HCT116 (cell line): ENCODE data around the gene AADACL2. TPM values are rescaled to one million over a fixed set of nuclear protein-coding genes. Genes with fewer than 3 reads are reported as not detected.

Experiments used
- ATAC-seq: fragments of 200-7000 bp; cut with Tn5 transposase; 2 replicates; pipeline ENCODE4 v1.9.1; 2020; ENCODE audit warnings: mild to moderate bottlenecking, moderate library complexity
- BruUV-seq: library from RNA; stranded (reverse); fragments of 400-500 nt; replicated peaks from 2 replicates; lab custom pipeline; 2021; lab: Mats Ljungman, UMichigan
- CTCF ChIA-PET: fragments of 300-600 bp; sonication (Branson Sonifier 250); formaldehyde crosslinking; loops from one replicate; lab custom pipeline; 2021; ENCODE audit warnings: antibody characterized with exemption; lab: Charles Lee
- POLR2A ChIA-PET: fragments of 300-600, 350-600 bp; sonication (Branson Sonifier 250); formaldehyde crosslinking; loops from one replicate; lab custom pipeline; 2021; ENCODE audit warnings: antibody characterized with exemption; lab: Charles Lee
- RAD21 ChIA-PET, 2 experiments: fragments of 300-600 bp; sonication (Branson Sonifier 250); formaldehyde crosslinking; loops; one replicate each; lab custom pipeline; 2023; ENCODE audit warnings: low total read pairs in 2 of 2; ENCODE audit not compliant: uncharacterized antibody in 2 of 2, unreplicated experiment in 2 of 2, low non-redundant PET in 1 of 2; lab: Charles Lee
- DNase-seq: peaks from one replicate; pipeline ENCODE4 v3.0.0-alpha.2; 2010; ENCODE audit warnings: low read depth, low spot score
- H2AFZ ChIP-seq: fragments of 200-600 bp; shearing (Covaris generic), sonication (generic); 2 replicates; pipeline ENCODE4 v1.6.1; 2017; ENCODE audit warnings: low read depth, mixed run types, mixed read lengths, antibody characterized with exemption, low read length; ENCODE audit not compliant: poor library complexity, severe bottlenecking
- H3K27ac ChIP-seq: 2 replicates; pipeline ENCODE4 v1.5.1; 2012; ENCODE audit warnings: low read depth, low read length
- H3K27me3 ChIP-seq: fragments of 200-600 bp; sonication (generic); 2 replicates; pipeline ENCODE4 v1.6.1; 2016; ENCODE audit warnings: mixed run types, low read length, mixed read lengths; ENCODE audit not compliant: insufficient read depth
- H3K36me3 ChIP-seq, 2 experiments: fragments of 200-500 bp in 1 of 2; fragments of 200-600 bp in 1 of 2; sonication (Bioruptor generic) in 1 of 2; sonication (generic) in 1 of 2; 2 replicates each; pipeline versions ENCODE4 v1.5.1 to v1.6.1; 2014 to 2016; ENCODE audit warnings: low read length in 2 of 2, inconsistent platforms in 1 of 2, mixed read lengths in 1 of 2, mixed run types in 1 of 2; ENCODE audit not compliant: insufficient read depth in 2 of 2, control insufficient read depth in 1 of 2
- H3K4me1 ChIP-seq, 2 experiments: fragments of 200-600 bp in 1 of 2; sonication (generic) in 1 of 2; 2 replicates each; pipeline versions ENCODE4 v1.5.1 to v1.6.1; 2012 to 2017; ENCODE audit warnings: low read length in 2 of 2, inconsistent platforms in 1 of 2, mild to moderate bottlenecking in 1 of 2, mixed read lengths in 1 of 2, mixed run types in 1 of 2, moderate library complexity in 1 of 2; ENCODE audit not compliant: insufficient read depth in 2 of 2, control insufficient read depth in 1 of 2
- H3K4me2 ChIP-seq: fragments of 200-600 bp; sonication (generic); 2 replicates; pipeline ENCODE4 v1.6.1; 2017; ENCODE audit warnings: mixed run types, low read length, mixed read lengths
- H3K4me3 ChIP-seq, 2 experiments: fragments of 200-600 bp in 1 of 2; sonication (generic) in 1 of 2; replicated peaks in 1 of 2; 2 replicates each; pipeline ENCODE4 v1.5.1; 2011 to 2016; ENCODE audit warnings: low read length in 2 of 2, control low read depth in 1 of 2, low read depth in 1 of 2, mild to moderate bottlenecking in 1 of 2, mixed read lengths in 1 of 2, mixed run types in 1 of 2
- H3K79me2 ChIP-seq: fragments of 200-600 bp; sonication (generic); 2 replicates; pipeline ENCODE4 v1.6.1; 2017; ENCODE audit warnings: mild to moderate bottlenecking, mixed run types, low read length, moderate library complexity, mixed read lengths; ENCODE audit not compliant: insufficient read depth
- H3K9ac ChIP-seq: fragments of 200-600 bp; sonication (generic); 2 replicates; pipeline ENCODE4 v1.6.1; 2016; ENCODE audit warnings: low read length, mixed read lengths
- H3K9me2 ChIP-seq: fragments of 200-600 bp; sonication (generic), shearing (Covaris generic); 2 replicates; pipeline ENCODE4 v1.6.1; 2017; ENCODE audit warnings: mixed run types, mild to moderate bottlenecking, moderate library complexity; ENCODE audit not compliant: insufficient read depth
- H3K9me3 ChIP-seq, 2 experiments: fragments of 200-500 bp in 1 of 2; fragments of 200-600 bp in 1 of 2; sonication (Bioruptor generic) in 1 of 2; sonication (generic) in 1 of 2; 2 replicates each; pipeline ENCODE4 v1.6.1; 2014 to 2017; ENCODE audit warnings: low read length in 2 of 2, mixed read lengths in 2 of 2, inconsistent platforms in 1 of 2, low read depth in 1 of 2, mild to moderate bottlenecking in 1 of 2, mixed run types in 1 of 2, moderate library complexity in 1 of 2; ENCODE audit not compliant: control insufficient read depth in 1 of 2, insufficient read depth in 1 of 2
- H4K20me1 ChIP-seq: fragments of 200-600 bp; sonication (generic), shearing (Covaris generic); 2 replicates; pipeline ENCODE4 v1.6.1; 2017; ENCODE audit warnings: mixed run types, mild to moderate bottlenecking, moderate library complexity; ENCODE audit not compliant: insufficient read depth
- ATF3 ChIP-seq: IDR thresholded peaks from 2 replicates; pipeline ENCODE4 v1.6.1; 2012
- CBX3 ChIP-seq: IDR thresholded peaks from 2 replicates; pipeline ENCODE4 v1.6.1; 2012; ENCODE audit warnings: low read depth
- CEBPB ChIP-seq: IDR thresholded peaks from 2 replicates; pipeline ENCODE4 v1.6.1; 2012; ENCODE audit warnings: low read depth
- CTCF ChIP-seq, 3 experiments: fragments of 200-600 bp in 1 of 3; sonication (generic) in 1 of 3; IDR thresholded peaks in 2 of 3; conservative IDR thresholded peaks in 1 of 3; 2 replicates each; pipeline ENCODE4 v1.5.1; 2012 to 2017; ENCODE audit warnings: low read depth in 2 of 3, low read length in 2 of 3, antibody characterized with exemption in 1 of 3, borderline replicate concordance in 1 of 3, control low read depth in 1 of 3, mild to moderate bottlenecking in 1 of 3, mixed read lengths in 1 of 3, mixed run types in 1 of 3, moderate library complexity in 1 of 3; ENCODE audit not compliant: insufficient read depth in 1 of 3
- EZH2phosphoT487 ChIP-seq: fragments of 200-600 bp; IDR thresholded peaks from 2 replicates; pipeline ENCODE4 v1.6.1; 2018; ENCODE audit warnings: antibody characterized with exemption, borderline replicate concordance
- FOSL1 ChIP-seq: IDR thresholded peaks from 2 replicates; pipeline ENCODE4 v1.6.1; 2012; ENCODE audit warnings: low read depth
- JUND ChIP-seq: IDR thresholded peaks from 2 replicates; pipeline ENCODE4 v1.6.1; 2012
- POLR2A ChIP-seq: IDR thresholded peaks from 2 replicates; pipeline ENCODE4 v1.7.0; 2011; ENCODE audit warnings: borderline replicate concordance; ENCODE audit not compliant: insufficient read depth, insufficient read length; ENCODE audit errors: extremely low read depth
- POLR2AphosphoS5 ChIP-seq: IDR thresholded peaks from 2 replicates; pipeline ENCODE4 v1.6.1; 2011; ENCODE audit warnings: mild to moderate bottlenecking, low read depth, low read length, moderate library complexity
- SIN3A ChIP-seq: IDR thresholded peaks from 2 replicates; pipeline ENCODE4 v1.6.1; 2012; ENCODE audit warnings: low read depth
- SRF ChIP-seq: IDR thresholded peaks from 2 replicates; pipeline ENCODE4 v1.6.1; 2012; ENCODE audit warnings: low read depth
- TCF7L2 ChIP-seq: IDR thresholded peaks from 2 replicates; pipeline ENCODE4 v1.7.0; 2011; ENCODE audit warnings: borderline replicate concordance, inconsistent platforms; ENCODE audit not compliant: insufficient read depth, insufficient read length; ENCODE audit errors: extremely low read depth
- ZBTB33 ChIP-seq: IDR thresholded peaks from 2 replicates; pipeline ENCODE4 v1.6.1; 2011; ENCODE audit warnings: mild to moderate bottlenecking, low read length, moderate library complexity; ENCODE audit not compliant: insufficient replicate concordance; ENCODE audit errors: extremely low read depth
- ZNF274 ChIP-seq: fragments of 200-500 bp; sonication (Bioruptor generic); IDR thresholded peaks from 2 replicates; pipeline ENCODE4 v1.6.1; 2014; ENCODE audit warnings: mild to moderate bottlenecking, low read depth, low read length, inconsistent platforms
- intact Hi-C: fragments of 100-400 bp; cut with micrococcal nuclease; formaldehyde crosslinking; loops from 2 replicates; pipeline ENCODE4 v1.10.0; 2022
- total RNA-seq: library from RNA; stranded (reverse); gene quantifications from one replicate; pipeline ENCODE4 v1.2.1, GENCODE V29; 2021; ENCODE audit not compliant: unreplicated experiment

AADACL2 gene
- total RNA-seq, 1 experiment from 2014 or later: not detected

GRCh38 chr3:151796105-151796680, 62.5 kb downstream of the AADACL2 start (continued):
- no peak for TF ChIP-seq ATF3

- H4K20me1 ChIP-seq: no peaks in the 10 kb centered on the region
- H3K27ac ChIP-seq: no peak overlapping the region
- no peak overlapping the region for H3K9ac ChIP-seq
- ATAC-seq (no peak), DNase-seq (no peak)
- POLR2A ChIA-PET: no interaction called here
- H3K9me3 ChIP-seq: no peaks in the 10 kb centered on the region
- H3K9me2 ChIP-seq: no peaks in the 10 kb centered on the region
- CTCF ChIA-PET: no interaction called here
- RAD21 ChIA-PET: interaction anchor here in 1 of 2 experiments (1.0 kb wide), 1 partner anchor 38 kb away, joined by 3 read pairs; no protein-coding TSS in a partner anchor
- H3K79me2 ChIP-seq: no peaks in the 10 kb centered on the region
- peaks cover 0 to 4% of the 10 kb centered on the region in 2 experiments; a peak in 2 of 4 replicates for H3K4me1 ChIP-seq
- no peaks in the 10 kb centered on the region for H3K36me3 ChIP-seq
- BruUV-seq: no TSS peak
- no peak for TF ChIP-seq FOSL1
- no peak for TF ChIP-seq TCF7L2
- TF ChIP-seq POLR2AphosphoS5: no peak
- TF ChIP-seq SIN3A: no peak
- no peak for TF ChIP-seq CEBPB
- TF ChIP-seq POLR2A: no peak
- TF ChIP-seq EZH2phosphoT487: no peak
- intact Hi-C loops: no loop called here
- no peaks in the 10 kb centered on the region for H3K27me3 ChIP-seq
- H2AFZ ChIP-seq: no peak overlapping the region
- H3K4me2 ChIP-seq: no peak overlapping the region
- no peak overlapping the region for H3K4me3 ChIP-seq
These were observed 64.7 kb downstream of the AADACL2 start for GRCh38 chr3:151798466-151798865.

- Histone ChIP-seq H3K4me2 (no peak overlapping the region), H3K9me3 (no peaks in the 10 kb centered on the region), H3K4me1 (peaks cover 0 to under 1% of the 10 kb centered on the region in 2 experiments; a peak in 1 of 4 replicates), H3K4me3 (no peak overlapping the region), H3K9me2 (no peaks in the 10 kb centered on the region), H2AFZ (no peak overlapping the region), H3K79me2 (no peaks in the 10 kb centered on the region), H4K20me1 (no peaks in the 10 kb centered on the region), H3K9ac (no peak overlapping the region), H3K27ac (no peak overlapping the region), H3K27me3 (no peaks in the 10 kb centered on the region), H3K36me3 (no peaks in the 10 kb centered on the region)
- BruUV-seq: no TSS peak
- DNase-seq: no peak
- ChIA-PET RAD21 (no interaction called here), POLR2A (no interaction called here), CTCF (no interaction called here)
- ATAC-seq: no peak
- intact Hi-C loops: no loop called here
- no peak for TF ChIP-seq SRF
- no peak for TF ChIP-seq CBX3
- no peak for TF ChIP-seq JUND
- TF ChIP-seq CTCF (IDR thresholded peaks at IDR 0.05 in 2 of 3, conservative IDR thresholded peaks at IDR 0.05 in 1 of 3; ENCODE audit: borderline replicate concordance in 1 of 3, insufficient read depth in 1 of 3, low read depth in 2 of 3, low read length in 2 of 3): no peak
- TF ChIP-seq ZBTB33: no peak
- TF ChIP-seq ZNF274: no peak
- TF ChIP-seq POLR2A: no peak
- no peak for TF ChIP-seq CEBPB
- TF ChIP-seq TCF7L2: no peak
These were observed 66.7 kb downstream of the AADACL2 start for GRCh38 chr3:151800431-151800830.
